Lower leg skin (tissue), 4 donors: ENCODE results near the gene KLHL15. TPM values are rescaled to one million over a fixed set of nuclear protein-coding genes. Genes with fewer than 3 reads are reported as not detected.
"Not testable (repeated sequence)": the region's sequence is repeated elsewhere in the genome, so short reads cannot be mapped to it uniquely, and the experiment has no call there.

Experiments used
- DNase-seq, 2 donors: peaks; one replicate each; pipeline ENCODE4 v3.0.0-alpha.2; 2019; ENCODE audit warnings: low spot score in 2 of 2
- H3K4me3 ChIP-seq: fragments of 200-600 bp; sonication (generic); 2 replicates; pipeline ENCODE4 v1.5.1; 2017; ENCODE audit warnings: mild to moderate bottlenecking, low read depth; ENCODE audit not compliant: poor library complexity, severe bottlenecking
- CTCF ChIP-seq, 3 donors: fragments of 450-650 bp; IDR thresholded peaks; one replicate each; pipeline ENCODE4 v1.5.1; 2016; ENCODE audit warnings: antibody characterized with exemption in 3 of 3, mild to moderate bottlenecking in 3 of 3, moderate library complexity in 2 of 3
- POLR2A ChIP-seq, 2 donors: fragments of 450-650 bp; IDR thresholded peaks; one replicate each; pipeline ENCODE4 v1.6.1; 2016 to 2017; ENCODE audit warnings: antibody characterized with exemption in 2 of 2, mild to moderate bottlenecking in 1 of 2, moderate library complexity in 1 of 2
- WGBS, 2 donors: methylation state at CpG; one replicate each; pipeline ENCODE4 v1.1.5; 2018; 5-methylcytosine and 5-hydroxymethylcytosine counted together
- intact Hi-C: fragments of 100-400 bp; cut with DNase I; formaldehyde crosslinking; loops from one replicate; pipeline ENCODE4 v1.15.0; 2023; ENCODE audit warnings: low total_unique reads
- total RNA-seq, 4 donors: library from RNA; depleted of rRNA; stranded (reverse); fragments of >200 nt; gene quantifications; one replicate each; pipeline ENCODE4 v1.1.0, GENCODE V29; 2016

The KLHL15 gene
- total RNA-seq, 4 donors from 2014 or later, result 4.7 to 5.5 (median 5.3) TPM

GRCh38 chrX:23989689-23990088 lies 37.3 kb downstream of the KLHL15 start:
- no peak overlapping the region for H3K4me3 ChIP-seq
- DNase-seq, result no peak
- intact Hi-C loops, result no loop called here
- 85 to 98% methylated on average over 3 of the region's 3 CpGs for WGBS, 2 donors
- TF ChIP-seq POLR2A (IDR thresholded peaks at IDR 0.05) (no peak), CTCF (IDR thresholded peaks at IDR 0.05) (no peak)

GRCh38 chrX:23982891-23983290 lies 44.1 kb downstream of the KLHL15 start:
- DNase-seq, result no peak
- no peak overlapping the region for H3K4me3 ChIP-seq
- intact Hi-C loops, result no loop called here
- TF ChIP-seq CTCF (IDR thresholded peaks at IDR 0.05) (no peak), POLR2A (IDR thresholded peaks at IDR 0.05) (no peak)
- WGBS, 2 donors, result 84 to 88% methylated on average over 1 of the region's 1 CpG

GRCh38 chrX:23981711-23982110 lies 45.3 kb downstream of the KLHL15 start:
- intact Hi-C loops, result no loop called here
- H3K4me3 ChIP-seq, result no peak overlapping the region
- no peak for DNase-seq
- WGBS, 2 donors, result 82 to 100% methylated on average over 2 of the region's 2 CpGs
- TF ChIP-seq CTCF (IDR thresholded peaks at IDR 0.05) (no peak), POLR2A (IDR thresholded peaks at IDR 0.05) (no peak)

- no peak for TF ChIP-seq POLR2A (IDR thresholded peaks at IDR 0.05)
- no peak for TF ChIP-seq CTCF (IDR thresholded peaks at IDR 0.05)
- H3K4me3 ChIP-seq, result no peak overlapping the region
- DNase-seq, result no peak
- intact Hi-C loops, result no loop called here
- WGBS, 2 donors, result 67 to 91% methylated on average over 4 of the region's 4 CpGs
Measured at GRCh38 chrX:23981222-23981621, 45.8 kb downstream of the KLHL15 start.

- WGBS, 2 donors, result 55 to 58% methylated on average over 5 of the region's 5 CpGs
- no peak overlapping the region for H3K4me3 ChIP-seq
- DNase-seq, result no peak
- no peak for TF ChIP-seq POLR2A (IDR thresholded peaks at IDR 0.05)
- no peak for TF ChIP-seq CTCF (IDR thresholded peaks at IDR 0.05)
- intact Hi-C loops, result no loop called here
Measured at GRCh38 chrX:23980011-23980441, 47.0 kb downstream of the KLHL15 start.

GRCh38 chrX:23978491-23978890 lies 48.5 kb downstream of the KLHL15 start:
- no peak overlapping the region for H3K4me3 ChIP-seq
- WGBS, 2 donors, result 69 to 80% methylated on average over 4 of the region's 4 CpGs
- intact Hi-C loops, result no loop called here
- TF ChIP-seq CTCF (IDR thresholded peaks at IDR 0.05) (no peak), POLR2A (IDR thresholded peaks at IDR 0.05) (no peak)
- DNase-seq, result no peak

GRCh38 chrX:23965630-23966029 lies 61.4 kb downstream of the KLHL15 start:
- intact Hi-C loops, DNase-seq, H3K4me3 ChIP-seq: not testable (repeated sequence)
- WGBS, 2 donors, result 82 to 90% methylated on average over 8 of the region's 8 CpGs
